ENCODE measurements around the gene PRDM16.

GRCh38 chr1:3444736-3445135, 375.7 kb downstream of the PRDM16 start:
- TF ChIP-seq CTCF (conservative IDR thresholded peaks at IDR 0.05; ENCODE audit: low read depth, low read length) (no peak), EZH2 (IDR thresholded peaks at IDR 0.05; ENCODE audit: low read length, unreplicated experiment) (no peak), EZH2phosphoT487 (IDR thresholded peaks at IDR 0.05; ENCODE audit: borderline replicate concordance, low read length) (no peak)
